Raji (cell line): Measurements from ENCODE around the gene INSR.
A peak's percentile ranks its signal among the peaks of the same experiment; 100 is the strongest.

Experiments used
- POLR2A ChIP-seq: IDR thresholded peaks from 2 replicates; pipeline ENCODE4 v1.6.1; 2011; ENCODE audit warnings: low read depth, low read length, control low read depth; ENCODE audit not compliant: insufficient read depth

INSR gene

DNA sequence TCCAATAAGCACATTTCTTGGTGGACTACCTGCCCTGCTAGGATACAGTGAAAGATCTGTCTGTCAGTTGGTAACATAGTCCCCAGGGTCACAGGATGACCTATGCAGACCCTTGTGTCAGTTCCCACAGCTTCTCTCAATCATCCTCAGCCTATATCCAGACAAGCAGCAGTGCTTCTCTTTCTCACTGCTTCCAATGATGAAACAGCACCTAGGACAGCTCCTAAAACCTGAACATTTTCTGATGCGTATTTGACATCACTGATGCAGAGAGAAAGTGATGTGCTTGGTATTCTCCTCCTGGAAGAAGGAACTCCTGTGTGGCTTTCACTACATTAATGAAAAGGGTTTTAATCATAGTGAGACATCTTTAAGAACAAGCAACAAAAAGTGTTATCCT lies 181.0 kb downstream of the INSR start:
- TF ChIP-seq POLR2A: no peak

- TF ChIP-seq POLR2A: no peak
These were observed 181.5 kb downstream of the INSR start for GRCh38 chr19:7112675-7113074.

DNA sequence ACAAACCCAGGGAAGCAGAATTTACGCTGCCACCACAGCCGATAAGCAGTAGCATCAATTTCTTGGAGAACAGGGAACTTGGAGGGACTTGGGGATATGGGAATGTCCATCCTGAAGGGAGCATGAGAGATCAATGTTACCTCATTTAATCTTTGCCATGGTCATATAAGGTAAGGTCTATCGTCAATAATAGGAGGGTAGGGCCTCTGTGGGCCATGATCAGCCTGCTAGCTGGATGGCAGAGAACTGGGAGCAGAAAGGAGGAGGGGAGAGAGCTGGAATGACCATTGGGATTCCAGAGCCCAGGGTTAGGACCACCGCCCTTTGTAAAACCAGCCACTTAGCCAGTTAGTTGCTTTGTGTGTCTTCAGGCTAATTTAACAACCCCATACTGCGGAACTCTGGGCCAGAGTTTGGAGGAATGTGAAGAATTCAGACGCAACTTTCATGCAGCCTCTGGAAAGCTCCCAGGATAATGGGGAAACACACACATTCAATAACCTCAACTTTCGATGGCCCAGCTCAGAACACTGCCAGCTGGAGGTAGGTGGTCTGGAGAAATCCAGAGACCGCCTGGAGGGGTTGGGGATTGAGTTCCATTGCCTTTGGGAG lies 184.4 kb downstream of the INSR start:
- no peak for TF ChIP-seq POLR2A

GRCh38 chr19:7106711-7107657 lies 187.2 kb downstream of the INSR start:
- no peak for TF ChIP-seq POLR2A

DNA sequence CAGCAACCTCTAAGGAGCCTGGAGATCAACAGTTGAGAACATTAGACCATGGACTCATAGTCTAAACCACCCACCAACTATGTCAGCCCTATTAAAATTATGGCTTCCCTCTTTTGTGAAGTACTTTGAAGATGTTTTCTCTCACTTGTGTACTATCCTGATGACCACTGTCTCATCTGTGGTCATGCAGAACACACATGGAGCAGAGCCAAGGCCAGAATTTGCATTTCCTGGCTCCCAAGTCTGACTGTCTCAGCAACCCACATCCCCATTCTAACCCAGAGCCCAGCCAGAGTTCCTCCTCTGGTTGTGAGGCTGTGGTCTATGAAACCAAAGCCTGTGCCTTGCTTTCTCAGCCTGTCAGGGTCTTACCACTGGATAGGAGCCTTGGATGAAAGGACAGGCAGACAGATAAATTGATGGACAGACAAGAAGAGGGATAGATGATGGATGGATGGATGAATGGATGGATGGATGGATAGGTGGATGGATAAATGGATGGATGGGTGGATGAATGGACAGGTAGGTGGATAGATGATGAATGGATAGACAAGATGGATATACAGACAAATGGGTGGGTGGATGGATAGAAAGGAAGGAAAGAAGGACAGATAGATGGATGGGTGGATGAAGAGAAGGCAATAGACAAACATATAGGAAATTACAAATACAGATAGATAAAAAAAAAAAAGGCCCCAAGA lies 189.3 kb downstream of the INSR start:
- no peak for TF ChIP-seq POLR2A

- TF ChIP-seq POLR2A: no peak
These were observed 192.5 kb downstream of the INSR start for GRCh38 chr19:7101498-7102253.

GRCh38 chr19:7099597-7099921 lies 194.7 kb downstream of the INSR start:
- TF ChIP-seq POLR2A: no peak

- peak; percentile 89 for TF ChIP-seq POLR2A
These were observed 195.3 kb downstream of the INSR start for GRCh38 chr19:7098701-7099596.

- no peak for TF ChIP-seq POLR2A
These were observed 196.1 kb downstream of the INSR start for GRCh38 chr19:7098096-7098495.

GRCh38 chr19:7088999-7089398 lies 205.2 kb downstream of the INSR start:
- no peak for TF ChIP-seq POLR2A

DNA sequence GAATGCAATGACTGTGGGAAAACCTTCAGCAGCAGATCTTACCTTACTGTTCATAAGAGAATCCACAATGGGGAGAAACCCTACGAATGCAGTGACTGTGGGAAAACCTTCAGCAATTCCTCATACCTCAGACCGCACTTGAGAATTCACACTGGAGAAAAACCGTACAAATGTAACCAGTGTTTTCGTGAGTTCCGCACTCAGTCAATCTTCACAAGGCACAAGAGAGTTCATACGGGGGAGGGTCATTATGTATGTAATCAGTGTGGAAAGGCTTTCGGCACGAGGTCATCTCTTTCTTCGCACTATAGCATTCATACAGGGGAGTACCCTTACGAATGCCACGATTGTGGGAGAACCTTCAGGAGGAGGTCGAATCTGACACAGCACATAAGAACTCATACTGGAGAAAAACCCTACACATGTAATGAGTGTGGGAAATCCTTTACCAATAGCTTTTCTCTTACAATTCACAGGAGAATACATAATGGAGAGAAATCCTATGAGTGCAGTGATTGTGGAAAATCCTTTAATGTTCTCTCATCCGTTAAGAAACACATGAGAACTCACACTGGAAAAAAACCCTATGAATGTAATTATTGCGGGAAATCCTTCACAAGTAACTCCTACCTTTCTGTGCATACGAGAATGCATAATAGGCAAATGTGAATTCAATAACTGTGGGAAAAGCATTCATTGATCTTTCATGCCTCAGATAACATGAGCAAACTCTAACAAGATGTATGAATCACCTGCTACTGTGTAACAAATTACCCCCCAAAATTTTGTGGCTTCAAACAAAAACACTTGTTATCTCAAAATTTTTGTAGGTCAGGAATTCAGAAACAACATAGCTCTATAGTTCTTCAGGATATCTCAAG lies 210.9 kb downstream of the INSR start:
- TF ChIP-seq POLR2A: no peak

DNA sequence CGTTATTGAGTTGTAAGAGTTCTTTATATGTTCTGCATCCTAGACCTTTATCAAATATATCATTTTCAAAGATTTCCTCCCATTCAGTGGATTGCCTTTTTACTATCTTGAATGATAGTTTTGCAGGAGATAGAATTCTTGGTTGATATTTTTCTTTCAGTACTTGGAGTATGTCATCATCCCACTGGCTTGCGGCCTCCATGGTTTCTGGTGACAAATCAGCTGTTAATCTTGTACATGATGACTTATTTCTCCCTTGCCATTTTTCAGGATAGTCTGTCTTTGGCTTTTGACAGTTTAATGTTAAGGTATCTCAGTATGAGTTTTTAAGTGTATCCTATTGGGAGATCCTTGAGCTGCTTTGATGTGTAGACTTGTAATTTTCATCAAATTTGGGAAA lies 216.2 kb downstream of the INSR start:
- no peak for TF ChIP-seq POLR2A

GRCh38 chr19:7076151-7076550 lies 218.1 kb downstream of the INSR start:
- TF ChIP-seq POLR2A: no peak

DNA sequence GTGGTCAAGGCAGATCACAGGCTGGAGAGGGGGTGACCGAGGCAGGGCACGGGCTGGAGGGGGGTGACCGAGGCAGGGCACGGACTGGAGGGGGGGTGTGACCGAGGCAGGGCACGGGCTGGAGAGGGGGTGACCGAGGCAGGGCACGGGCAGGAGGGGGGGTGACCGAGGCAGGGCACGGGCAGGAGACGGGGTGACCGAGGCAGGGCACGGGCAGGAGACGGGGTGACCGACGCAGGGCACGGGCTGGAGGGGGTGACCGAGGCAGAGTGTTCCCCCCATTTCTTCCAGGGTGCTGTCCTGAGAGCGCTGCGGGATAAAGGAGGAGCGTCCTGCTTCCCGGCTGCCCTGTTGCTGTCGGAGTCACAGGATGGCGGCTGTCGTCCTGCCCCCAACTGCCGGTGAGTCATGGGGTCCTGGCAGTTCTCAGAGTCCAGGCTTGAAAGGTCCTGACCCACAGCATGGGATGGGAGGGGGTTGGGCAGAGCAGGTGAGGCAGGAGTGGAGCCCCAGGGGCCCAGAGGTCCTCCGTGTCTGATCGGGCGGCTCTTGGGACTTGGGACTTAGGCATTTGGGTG lies 219.4 kb downstream of the INSR start:
- no peak for TF ChIP-seq POLR2A
